DND-41 (cell line): ENCODE measurements around the gene RGS14.

Experiments used
- EZH2 ChIP-seq: IDR thresholded peaks from 3 replicates; pipeline ENCODE4 v1.6.1; 2012; ENCODE audit warnings: borderline replicate concordance, low read depth, mild to moderate bottlenecking, moderate library complexity, low read length, inconsistent platforms; ENCODE audit not compliant: severe bottlenecking
- TF ChIP-seq, protein P1 (sequence below): IDR thresholded peaks from 2 replicates; pipeline ENCODE4 v1.5.1; 2012; ENCODE audit warnings: borderline replicate concordance, low read length, moderate library complexity, mild to moderate bottlenecking; ENCODE audit not compliant: poor library complexity, severe bottlenecking; ENCODE audit errors: extremely low read depth

- TF ChIP-seq, protein P1, sequence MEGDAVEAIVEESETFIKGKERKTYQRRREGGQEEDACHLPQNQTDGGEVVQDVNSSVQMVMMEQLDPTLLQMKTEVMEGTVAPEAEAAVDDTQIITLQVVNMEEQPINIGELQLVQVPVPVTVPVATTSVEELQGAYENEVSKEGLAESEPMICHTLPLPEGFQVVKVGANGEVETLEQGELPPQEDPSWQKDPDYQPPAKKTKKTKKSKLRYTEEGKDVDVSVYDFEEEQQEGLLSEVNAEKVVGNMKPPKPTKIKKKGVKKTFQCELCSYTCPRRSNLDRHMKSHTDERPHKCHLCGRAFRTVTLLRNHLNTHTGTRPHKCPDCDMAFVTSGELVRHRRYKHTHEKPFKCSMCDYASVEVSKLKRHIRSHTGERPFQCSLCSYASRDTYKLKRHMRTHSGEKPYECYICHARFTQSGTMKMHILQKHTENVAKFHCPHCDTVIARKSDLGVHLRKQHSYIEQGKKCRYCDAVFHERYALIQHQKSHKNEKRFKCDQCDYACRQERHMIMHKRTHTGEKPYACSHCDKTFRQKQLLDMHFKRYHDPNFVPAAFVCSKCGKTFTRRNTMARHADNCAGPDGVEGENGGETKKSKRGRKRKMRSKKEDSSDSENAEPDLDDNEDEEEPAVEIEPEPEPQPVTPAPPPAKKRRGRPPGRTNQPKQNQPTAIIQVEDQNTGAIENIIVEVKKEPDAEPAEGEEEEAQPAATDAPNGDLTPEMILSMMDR: no peak
- TF ChIP-seq EZH2: peak; percentile 21
Measured at GRCh38 chr5:177403102-177403791, 45.5 kb downstream of the RGS14 start.
